Thoracic aorta (tissue), 2 donors: ENCODE data around the gene DOK4. TPM values are rescaled to one million over a fixed set of nuclear protein-coding genes. Genes with fewer than 3 reads are reported as not detected.

ENCODE experiments used
- ATAC-seq: fragments of 150-250 bp; one replicate; pipeline ENCODE4 v1.8.0; 2017; ENCODE audit warnings: low read depth; ENCODE audit not compliant: insufficient number of reproducible peaks, low FRiP score
- DNase-seq: peaks from one replicate; pipeline ENCODE4 v3.0.0-alpha.2; 2020; ENCODE audit warnings: low spot score
- H3K27ac ChIP-seq, 2 donors: fragments of 200-600 bp; sonication (generic); 1 replicate in 1 of 2; 2 replicates in 1 of 2; pipeline ENCODE4 v1.5.1; 2016; ENCODE audit warnings: mild to moderate bottlenecking in 2 of 2, moderate library complexity in 2 of 2
- H3K27me3 ChIP-seq: fragments of 200-600 bp; sonication (generic); replicated peaks from 2 replicates; pipeline ENCODE4 v1.6.0; 2016; ENCODE audit warnings: mild to moderate bottlenecking; ENCODE audit not compliant: insufficient read depth
- H3K36me3 ChIP-seq: fragments of 200-600 bp; sonication (generic); one replicate; pipeline ENCODE4 v1.5.1; 2016
- H3K4me1 ChIP-seq, 2 donors: fragments of 200-600 bp; sonication (generic); 1 replicate in 1 of 2; 2 replicates in 1 of 2; pipeline versions ENCODE4 v1.5.1 to v1.6.0; 2016; ENCODE audit warnings: low read depth in 2 of 2, mild to moderate bottlenecking in 1 of 2; ENCODE audit not compliant: control insufficient read depth in 1 of 2
- H3K4me3 ChIP-seq: fragments of 200-600 bp; sonication (generic); 2 replicates; pipeline ENCODE4 v1.5.1; 2016; ENCODE audit warnings: mild to moderate bottlenecking
- H3K9me3 ChIP-seq: fragments of 200-600 bp; sonication (generic); 2 replicates; pipeline ENCODE4 v1.5.1; 2016
- CTCF ChIP-seq: fragments of 200-600 bp; sonication (generic); IDR thresholded peaks from one replicate; pipeline ENCODE4 v1.5.1; 2019; ENCODE audit warnings: antibody characterized with exemption
- total RNA-seq, 2 donors: library from RNA; depleted of rRNA; stranded (reverse); fragments of >200 nt; gene quantifications; one replicate each; pipeline versions ENCODE4 v1.1.0 to v1.2.3, GENCODE V29; 2016

The DOK4 gene
- total RNA-seq, 2 donors from 2014 or later: 43.2 to 70.1 TPM

- TF ChIP-seq CTCF: no peak
- peak overlapping the region; percentile 29 to 41 for H3K27ac ChIP-seq
- H3K36me3 ChIP-seq: peaks cover 15% of the 10 kb centered on the region
- H3K4me1 ChIP-seq: peaks cover 26 to 57% of the 10 kb centered on the region in 2 donors
- no peak overlapping the region for H3K4me3 ChIP-seq
- no peaks in the 10 kb centered on the region for H3K27me3 ChIP-seq
- ATAC-seq: no peak
- DNase-seq: no peak
- no peaks in the 10 kb centered on the region for H3K9me3 ChIP-seq
These were observed 43.8 kb upstream of the DOK4 start for GRCh38 chr16:57530104-57530521.

- no peak for ATAC-seq
- no peak overlapping the region for H3K4me3 ChIP-seq
- TF ChIP-seq CTCF: no peak
- no peak for DNase-seq
- H3K27ac ChIP-seq: peak overlapping the region in 1 of 2 donors; percentile 41
- H3K27me3 ChIP-seq: no peaks in the 10 kb centered on the region
- H3K9me3 ChIP-seq: no peaks in the 10 kb centered on the region
- peaks cover 15% of the 10 kb centered on the region for H3K36me3 ChIP-seq
- H3K4me1 ChIP-seq: peaks cover 22 to 51% of the 10 kb centered on the region in 2 donors
These were observed 43.3 kb upstream of the DOK4 start for GRCh38 chr16:57529391-57530103.

GRCh38 chr16:57528499-57529390, 42.5 kb upstream of the DOK4 start:
- Histone ChIP-seq H3K4me3 (no peak overlapping the region), H3K4me1 (peaks cover 14 to 43% of the 10 kb centered on the region in 2 donors), H3K9me3 (no peaks in the 10 kb centered on the region), H3K27ac (no peak overlapping the region), H3K36me3 (peaks cover 15% of the 10 kb centered on the region), H3K27me3 (no peaks in the 10 kb centered on the region)
- no peak for TF ChIP-seq CTCF
- no peak for ATAC-seq
- no peak for DNase-seq

GRCh38 chr16:57527610-57528360, 41.5 kb upstream of the DOK4 start:
- ATAC-seq (no peak), DNase-seq (no peak)
- Histone ChIP-seq H3K9me3 (no peaks in the 10 kb centered on the region), H3K27me3 (no peaks in the 10 kb centered on the region), H3K27ac (no peak overlapping the region), H3K4me3 (no peak overlapping the region), H3K36me3 (peaks cover 15% of the 10 kb centered on the region), H3K4me1 (peaks cover 9 to 33% of the 10 kb centered on the region in 2 donors)
- TF ChIP-seq CTCF: no peak

GRCh38 chr16:57527027-57527426, 40.7 kb upstream of the DOK4 start:
- no peak overlapping the region for H3K4me3 ChIP-seq
- no peak overlapping the region for H3K27ac ChIP-seq
- no peak for TF ChIP-seq CTCF
- DNase-seq (no peak), ATAC-seq (no peak)
- no peaks in the 10 kb centered on the region for H3K27me3 ChIP-seq
- H3K9me3 ChIP-seq: no peaks in the 10 kb centered on the region
- H3K36me3 ChIP-seq: peaks cover 15% of the 10 kb centered on the region
- H3K4me1 ChIP-seq: peaks cover 2 to 26% of the 10 kb centered on the region in 2 donors
